HL-60 (cell line): ENCODE data around the gene BCAS4.

Source experiments
- DNase-seq, 2 experiments: peaks; one replicate each; pipeline ENCODE4 v3.0.0-alpha.2; 2010 to 2020; ENCODE audit warnings: low read depth in 1 of 2, low spot score in 1 of 2
- H3K27ac ChIP-seq: fragments of 250-450 bp; sonication (Bioruptor Pico); replicated peaks from 2 replicates; pipeline ENCODE4 v1.5.1; 2020; ENCODE audit warnings: mild to moderate bottlenecking, moderate library complexity
- H3K27me3 ChIP-seq: fragments of 250-450 bp; sonication (Bioruptor Pico); 2 replicates; pipeline ENCODE4 v1.5.1; 2021; ENCODE audit warnings: mild to moderate bottlenecking, moderate library complexity; ENCODE audit not compliant: insufficient read depth, poor library complexity, severe bottlenecking
- H3K4me3 ChIP-seq: replicated peaks from 2 replicates; pipeline ENCODE4 v1.5.1; 2011; ENCODE audit warnings: mild to moderate bottlenecking, control low read depth, low read length; ENCODE audit not compliant: insufficient read depth
- GABPA ChIP-seq: IDR thresholded peaks from 2 replicates; pipeline ENCODE4 v1.6.1; 2012; ENCODE audit warnings: low read depth
- POLR2AphosphoS5 ChIP-seq: IDR thresholded peaks from 2 replicates; pipeline ENCODE4 v1.6.1; 2012; ENCODE audit warnings: low read depth
- SPI1 ChIP-seq: IDR thresholded peaks from 2 replicates; pipeline ENCODE4 v1.6.1; 2012; ENCODE audit warnings: low read depth, mild to moderate bottlenecking, borderline replicate concordance
- TF ChIP-seq, protein P1 (sequence below): IDR thresholded peaks from one replicate; pipeline ENCODE4 v1.5.1; 2011; ENCODE audit warnings: low read length, control low read depth, inconsistent platforms; ENCODE audit not compliant: insufficient read depth
- TF ChIP-seq, protein P2 (sequence below): IDR thresholded peaks from 2 replicates; pipeline ENCODE4 v1.6.1; 2012; ENCODE audit warnings: low read depth; ENCODE audit not compliant: insufficient replicate concordance

The BCAS4 gene

GRCh38 chr20:50867805-50868204 lies 72.9 kb downstream of the BCAS4 start:
- no peaks in the 10 kb centered on the region for H3K27me3 ChIP-seq
- no peak for DNase-seq
- no peak overlapping the region for H3K4me3 ChIP-seq
- TF ChIP-seq, protein P1, sequence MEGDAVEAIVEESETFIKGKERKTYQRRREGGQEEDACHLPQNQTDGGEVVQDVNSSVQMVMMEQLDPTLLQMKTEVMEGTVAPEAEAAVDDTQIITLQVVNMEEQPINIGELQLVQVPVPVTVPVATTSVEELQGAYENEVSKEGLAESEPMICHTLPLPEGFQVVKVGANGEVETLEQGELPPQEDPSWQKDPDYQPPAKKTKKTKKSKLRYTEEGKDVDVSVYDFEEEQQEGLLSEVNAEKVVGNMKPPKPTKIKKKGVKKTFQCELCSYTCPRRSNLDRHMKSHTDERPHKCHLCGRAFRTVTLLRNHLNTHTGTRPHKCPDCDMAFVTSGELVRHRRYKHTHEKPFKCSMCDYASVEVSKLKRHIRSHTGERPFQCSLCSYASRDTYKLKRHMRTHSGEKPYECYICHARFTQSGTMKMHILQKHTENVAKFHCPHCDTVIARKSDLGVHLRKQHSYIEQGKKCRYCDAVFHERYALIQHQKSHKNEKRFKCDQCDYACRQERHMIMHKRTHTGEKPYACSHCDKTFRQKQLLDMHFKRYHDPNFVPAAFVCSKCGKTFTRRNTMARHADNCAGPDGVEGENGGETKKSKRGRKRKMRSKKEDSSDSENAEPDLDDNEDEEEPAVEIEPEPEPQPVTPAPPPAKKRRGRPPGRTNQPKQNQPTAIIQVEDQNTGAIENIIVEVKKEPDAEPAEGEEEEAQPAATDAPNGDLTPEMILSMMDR: no peak
- no peak overlapping the region for H3K27ac ChIP-seq

GRCh38 chr20:50868509-50869495 lies 73.9 kb downstream of the BCAS4 start:
- no peak for DNase-seq
- H3K4me3 ChIP-seq: no peak overlapping the region
- no peaks in the 10 kb centered on the region for H3K27me3 ChIP-seq
- H3K27ac ChIP-seq: no peak overlapping the region
- no peak for TF ChIP-seq POLR2AphosphoS5
- TF ChIP-seq, protein P2, sequence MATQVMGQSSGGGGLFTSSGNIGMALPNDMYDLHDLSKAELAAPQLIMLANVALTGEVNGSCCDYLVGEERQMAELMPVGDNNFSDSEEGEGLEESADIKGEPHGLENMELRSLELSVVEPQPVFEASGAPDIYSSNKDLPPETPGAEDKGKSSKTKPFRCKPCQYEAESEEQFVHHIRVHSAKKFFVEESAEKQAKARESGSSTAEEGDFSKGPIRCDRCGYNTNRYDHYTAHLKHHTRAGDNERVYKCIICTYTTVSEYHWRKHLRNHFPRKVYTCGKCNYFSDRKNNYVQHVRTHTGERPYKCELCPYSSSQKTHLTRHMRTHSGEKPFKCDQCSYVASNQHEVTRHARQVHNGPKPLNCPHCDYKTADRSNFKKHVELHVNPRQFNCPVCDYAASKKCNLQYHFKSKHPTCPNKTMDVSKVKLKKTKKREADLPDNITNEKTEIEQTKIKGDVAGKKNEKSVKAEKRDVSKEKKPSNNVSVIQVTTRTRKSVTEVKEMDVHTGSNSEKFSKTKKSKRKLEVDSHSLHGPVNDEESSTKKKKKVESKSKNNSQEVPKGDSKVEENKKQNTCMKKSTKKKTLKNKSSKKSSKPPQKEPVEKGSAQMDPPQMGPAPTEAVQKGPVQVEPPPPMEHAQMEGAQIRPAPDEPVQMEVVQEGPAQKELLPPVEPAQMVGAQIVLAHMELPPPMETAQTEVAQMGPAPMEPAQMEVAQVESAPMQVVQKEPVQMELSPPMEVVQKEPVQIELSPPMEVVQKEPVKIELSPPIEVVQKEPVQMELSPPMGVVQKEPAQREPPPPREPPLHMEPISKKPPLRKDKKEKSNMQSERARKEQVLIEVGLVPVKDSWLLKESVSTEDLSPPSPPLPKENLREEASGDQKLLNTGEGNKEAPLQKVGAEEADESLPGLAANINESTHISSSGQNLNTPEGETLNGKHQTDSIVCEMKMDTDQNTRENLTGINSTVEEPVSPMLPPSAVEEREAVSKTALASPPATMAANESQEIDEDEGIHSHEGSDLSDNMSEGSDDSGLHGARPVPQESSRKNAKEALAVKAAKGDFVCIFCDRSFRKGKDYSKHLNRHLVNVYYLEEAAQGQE: no peak
- TF ChIP-seq SPI1: no peak
- no peak for TF ChIP-seq GABPA
- TF ChIP-seq, protein P1: no peak

GRCh38 chr20:50870561-50871161 lies 75.8 kb downstream of the BCAS4 start:
- DNase-seq: no peak
- TF ChIP-seq, protein P2: no peak
- TF ChIP-seq GABPA (no peak), SPI1 (no peak), POLR2AphosphoS5 (no peak)
- TF ChIP-seq, protein P1: no peak
- no peak overlapping the region for H3K27ac ChIP-seq
- H3K4me3 ChIP-seq: no peak overlapping the region
- no peaks in the 10 kb centered on the region for H3K27me3 ChIP-seq
